ENCODE results near the gene CER1.

- TF ChIP-seq CTCF (IDR thresholded peaks at IDR 0.05; ENCODE audit: insufficient read depth, low read length, poor library complexity, severe bottlenecking): no peak
- no peak for TF ChIP-seq EZH2phosphoT487 (conservative IDR thresholded peaks at IDR 0.05; ENCODE audit: low read length)
Measured at GRCh38 chr9:14671377-14671776, 51.2 kb downstream of the CER1 start.
